ENCODE results near the gene RALGDS. TPM values are rescaled to one million over a fixed set of nuclear protein-coding genes. Genes with fewer than 3 reads are reported as not detected.

RALGDS gene
- total and polyA plus RNA-seq, 2 of the 4 experiments (the other 2 are of a cell fraction), result 13.1 to 36.9 TPM

DNA sequence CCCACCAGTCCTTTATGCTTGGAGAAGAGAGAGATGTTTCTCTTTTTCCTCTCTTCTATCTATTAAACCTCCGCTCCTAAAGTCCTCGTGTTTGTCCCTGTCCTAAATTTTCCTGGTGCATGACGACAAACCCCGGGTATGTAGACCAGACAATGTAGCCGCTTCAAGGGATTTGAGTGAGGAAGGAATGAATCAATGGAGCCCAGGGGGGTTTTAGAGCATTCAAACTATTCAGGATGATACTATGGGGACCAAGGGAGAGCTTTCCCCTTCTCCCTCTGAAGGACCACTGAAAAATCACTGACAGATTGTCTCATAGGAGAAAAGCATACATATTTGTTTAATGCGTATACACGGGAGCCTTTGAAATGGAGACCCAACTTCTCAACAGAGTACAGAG lies 40.9 kb downstream of the RALGDS start:
- no peak overlapping the region for H4K91ac ChIP-seq (ENCODE audit: insufficient read depth, low read depth, low read length)
- H2AK9ac ChIP-seq (replicated peaks; ENCODE audit: low read depth, low read length, poor library complexity), result no peak overlapping the region
- H3K56ac ChIP-seq (ENCODE audit: extremely low read depth, insufficient read depth, low read length), result no peak overlapping the region
- ATAC-seq (ENCODE audit: low read depth) (no peak), DNase-seq (no peak)
- no peak overlapping the region for H2BK120ac ChIP-seq (ENCODE audit: low read depth, low read length)
- no peak overlapping the region for H3K18ac ChIP-seq (ENCODE audit: low read depth, low read length)
- no peaks in the 10 kb centered on the region for H3K36me3 ChIP-seq (ENCODE audit: control insufficient read depth, insufficient read depth, low read length)
- no peaks in the 10 kb centered on the region for H3K9me1 ChIP-seq (ENCODE audit: insufficient read depth, low read length)
- H4K8ac ChIP-seq (ENCODE audit: low read depth in 2 of 2, low read length in 2 of 2), result no peak overlapping the region
- H3K9me3 ChIP-seq (ENCODE audit: control insufficient read depth, insufficient read depth, low read length), result no peaks in the 10 kb centered on the region
- peaks cover 7% of the 10 kb centered on the region for H3K4me1 ChIP-seq (ENCODE audit: control insufficient read depth, insufficient read depth, low read length)
- ChIA-PET CTCF (no interaction called here), POLR2A (ENCODE audit: unreplicated experiment) (no interaction called here)
- H2AFZ ChIP-seq (replicated peaks; ENCODE audit: low read length, poor library complexity), result no peak overlapping the region
- no peak overlapping the region for H2BK20ac ChIP-seq (ENCODE audit: low read depth, low read length)
- H3K4me2 ChIP-seq (ENCODE audit: low read depth, low read length), result no peak overlapping the region
- no peak overlapping the region for H3K4ac ChIP-seq (ENCODE audit: low read depth, low read length)
- dilution Hi-C loops (cut with HindIII; ENCODE audit: low sequenced_read_pairs, unreplicated experiment) (no loop called here), in situ Hi-C loops (cut with MboI; ENCODE audit: low sequenced_read_pairs) (no loop called here), intact Hi-C loops (cut with micrococcal nuclease) (no loop called here)
- no CpG with 5 or more reads among the region's 7 CpGs for WGBS, 2 experiments (ENCODE audit: extremely low coverage in 2 of 2, insufficient read length in 1 of 2)
- H2BK5ac ChIP-seq (ENCODE audit: low read depth, low read length, poor library complexity, severe bottlenecking), result no peak overlapping the region
- H3K4me3 ChIP-seq (ENCODE audit: insufficient read depth, low read depth, low read length), result no peak overlapping the region
- H3K14ac ChIP-seq (replicated peaks; ENCODE audit: low read depth, low read length), result no peak overlapping the region
- H3K27me3 ChIP-seq (ENCODE audit: control insufficient read depth, insufficient read depth, low read length), result peaks cover 28% of the 10 kb centered on the region
- no TSS peak for BruUV-seq (replicated peaks)
- no peak overlapping the region for H3K23ac ChIP-seq (ENCODE audit: low read depth, low read length)
- no peak overlapping the region for H3K9ac ChIP-seq (ENCODE audit: low read depth, low read length)
- no peaks in the 10 kb centered on the region for H3K79me1 ChIP-seq (ENCODE audit: low read depth in 1 of 2, low read length in 2 of 2)
- 0 out of 2 replicates have a peak, but pooled peaks cover 3% of the 10 kb centered on the region for H4K20me1 ChIP-seq (ENCODE audit: insufficient read depth, low read length)
- H2BK15ac ChIP-seq (ENCODE audit: low read depth, low read length), result no peak overlapping the region
- no peak overlapping the region for H2AK5ac ChIP-seq (ENCODE audit: low read depth, low read length)
- H4K5ac ChIP-seq (ENCODE audit: low read depth, low read length), result no peak overlapping the region
- TF ChIP-seq SMC3 (IDR thresholded peaks at IDR 0.05; ENCODE audit: low read depth, low read length) (no peak), MXI1 (IDR thresholded peaks at IDR 0.05; ENCODE audit: borderline replicate concordance, low read depth, low read length) (no peak), MAFK (IDR thresholded peaks at IDR 0.05; ENCODE audit: low read depth, low read length) (no peak), RAD21 (IDR thresholded peaks at IDR 0.05; ENCODE audit: low read length) (no peak), RFX5 (IDR thresholded peaks at IDR 0.05; ENCODE audit: low read depth, low read length) (no peak), CEBPB (IDR thresholded peaks at IDR 0.05; ENCODE audit: low read depth, low read length) (no peak), BHLHE40 (IDR thresholded peaks at IDR 0.05; ENCODE audit: low read depth, low read length) (no peak), POLR2A (IDR thresholded peaks at IDR 0.05; ENCODE audit: low read depth, low read length) (no peak), CHD1 (IDR thresholded peaks at IDR 0.05; ENCODE audit: low read depth, low read length) (no peak), RCOR1 (IDR thresholded peaks at IDR 0.05; ENCODE audit: insufficient replicate concordance, low read length) (no peak), FOS (IDR thresholded peaks at IDR 0.05; ENCODE audit: low read depth, low read length) (no peak), NFE2L2 (IDR thresholded peaks at IDR 0.05; ENCODE audit: low read depth, low read length) (no peak), MAZ (IDR thresholded peaks at IDR 0.05; ENCODE audit: borderline replicate concordance, low read depth, low read length) (no peak)
- TF ChIP-seq, protein P1, sequence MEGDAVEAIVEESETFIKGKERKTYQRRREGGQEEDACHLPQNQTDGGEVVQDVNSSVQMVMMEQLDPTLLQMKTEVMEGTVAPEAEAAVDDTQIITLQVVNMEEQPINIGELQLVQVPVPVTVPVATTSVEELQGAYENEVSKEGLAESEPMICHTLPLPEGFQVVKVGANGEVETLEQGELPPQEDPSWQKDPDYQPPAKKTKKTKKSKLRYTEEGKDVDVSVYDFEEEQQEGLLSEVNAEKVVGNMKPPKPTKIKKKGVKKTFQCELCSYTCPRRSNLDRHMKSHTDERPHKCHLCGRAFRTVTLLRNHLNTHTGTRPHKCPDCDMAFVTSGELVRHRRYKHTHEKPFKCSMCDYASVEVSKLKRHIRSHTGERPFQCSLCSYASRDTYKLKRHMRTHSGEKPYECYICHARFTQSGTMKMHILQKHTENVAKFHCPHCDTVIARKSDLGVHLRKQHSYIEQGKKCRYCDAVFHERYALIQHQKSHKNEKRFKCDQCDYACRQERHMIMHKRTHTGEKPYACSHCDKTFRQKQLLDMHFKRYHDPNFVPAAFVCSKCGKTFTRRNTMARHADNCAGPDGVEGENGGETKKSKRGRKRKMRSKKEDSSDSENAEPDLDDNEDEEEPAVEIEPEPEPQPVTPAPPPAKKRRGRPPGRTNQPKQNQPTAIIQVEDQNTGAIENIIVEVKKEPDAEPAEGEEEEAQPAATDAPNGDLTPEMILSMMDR (conservative IDR thresholded peaks at IDR 0.05; ENCODE audit: low read depth, low read length), result no peak
- TF ChIP-seq, protein P2, sequence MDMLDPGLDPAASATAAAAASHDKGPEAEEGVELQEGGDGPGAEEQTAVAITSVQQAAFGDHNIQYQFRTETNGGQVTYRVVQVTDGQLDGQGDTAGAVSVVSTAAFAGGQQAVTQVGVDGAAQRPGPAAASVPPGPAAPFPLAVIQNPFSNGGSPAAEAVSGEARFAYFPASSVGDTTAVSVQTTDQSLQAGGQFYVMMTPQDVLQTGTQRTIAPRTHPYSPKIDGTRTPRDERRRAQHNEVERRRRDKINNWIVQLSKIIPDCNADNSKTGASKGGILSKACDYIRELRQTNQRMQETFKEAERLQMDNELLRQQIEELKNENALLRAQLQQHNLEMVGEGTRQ (IDR thresholded peaks at IDR 0.05; ENCODE audit: low read depth, low read length), result no peak
- TF ChIP-seq, protein P3, sequence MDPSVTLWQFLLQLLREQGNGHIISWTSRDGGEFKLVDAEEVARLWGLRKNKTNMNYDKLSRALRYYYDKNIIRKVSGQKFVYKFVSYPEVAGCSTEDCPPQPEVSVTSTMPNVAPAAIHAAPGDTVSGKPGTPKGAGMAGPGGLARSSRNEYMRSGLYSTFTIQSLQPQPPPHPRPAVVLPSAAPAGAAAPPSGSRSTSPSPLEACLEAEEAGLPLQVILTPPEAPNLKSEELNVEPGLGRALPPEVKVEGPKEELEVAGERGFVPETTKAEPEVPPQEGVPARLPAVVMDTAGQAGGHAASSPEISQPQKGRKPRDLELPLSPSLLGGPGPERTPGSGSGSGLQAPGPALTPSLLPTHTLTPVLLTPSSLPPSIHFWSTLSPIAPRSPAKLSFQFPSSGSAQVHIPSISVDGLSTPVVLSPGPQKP (IDR thresholded peaks at IDR 0.05; ENCODE audit: borderline replicate concordance, low read depth, low read length), result no peak
- H3K27ac ChIP-seq (ENCODE audit: insufficient read depth, low read length), result no peak overlapping the region

Data from IMR-90 (cell line).